ENCODE measurements around the gene SMYD3. TPM values are rescaled to one million over a fixed set of nuclear protein-coding genes. Genes with fewer than 3 reads are reported as not detected.

Gene SMYD3
- total and polyA plus RNA-seq, 2 donors (not counting 1 experiment from before 2014, with no cell fraction given), result 69.4 to 83.1 TPM

DNA sequence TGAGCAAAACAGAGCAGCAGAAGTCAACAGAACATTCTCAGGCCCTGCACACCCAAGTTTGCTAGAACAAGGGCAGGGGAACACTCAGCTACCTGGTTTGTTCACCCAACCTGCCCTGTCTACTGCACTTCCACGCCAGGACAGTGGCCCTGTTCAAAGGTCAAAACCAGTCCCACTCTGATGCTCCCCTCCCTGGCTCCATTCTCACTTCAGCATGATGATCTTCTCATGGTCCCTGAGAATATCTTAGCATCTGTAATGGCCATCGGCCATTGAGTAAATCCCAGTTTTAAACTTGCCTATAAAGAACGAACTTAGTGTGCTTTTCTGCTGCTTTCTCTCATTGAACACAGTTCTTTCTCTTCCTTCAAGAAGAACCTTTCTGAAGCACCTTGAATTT lies 293.6 kb downstream of the SMYD3 start:
- TF ChIP-seq EZH2 (IDR thresholded peaks at IDR 0.05; ENCODE audit: low read length, missing control alignments), result no peak
- TF ChIP-seq, protein P1, sequence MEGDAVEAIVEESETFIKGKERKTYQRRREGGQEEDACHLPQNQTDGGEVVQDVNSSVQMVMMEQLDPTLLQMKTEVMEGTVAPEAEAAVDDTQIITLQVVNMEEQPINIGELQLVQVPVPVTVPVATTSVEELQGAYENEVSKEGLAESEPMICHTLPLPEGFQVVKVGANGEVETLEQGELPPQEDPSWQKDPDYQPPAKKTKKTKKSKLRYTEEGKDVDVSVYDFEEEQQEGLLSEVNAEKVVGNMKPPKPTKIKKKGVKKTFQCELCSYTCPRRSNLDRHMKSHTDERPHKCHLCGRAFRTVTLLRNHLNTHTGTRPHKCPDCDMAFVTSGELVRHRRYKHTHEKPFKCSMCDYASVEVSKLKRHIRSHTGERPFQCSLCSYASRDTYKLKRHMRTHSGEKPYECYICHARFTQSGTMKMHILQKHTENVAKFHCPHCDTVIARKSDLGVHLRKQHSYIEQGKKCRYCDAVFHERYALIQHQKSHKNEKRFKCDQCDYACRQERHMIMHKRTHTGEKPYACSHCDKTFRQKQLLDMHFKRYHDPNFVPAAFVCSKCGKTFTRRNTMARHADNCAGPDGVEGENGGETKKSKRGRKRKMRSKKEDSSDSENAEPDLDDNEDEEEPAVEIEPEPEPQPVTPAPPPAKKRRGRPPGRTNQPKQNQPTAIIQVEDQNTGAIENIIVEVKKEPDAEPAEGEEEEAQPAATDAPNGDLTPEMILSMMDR (conservative IDR thresholded peaks at IDR 0.05 in 1 of 2, IDR thresholded peaks at IDR 0.05 in 1 of 2; ENCODE audit: low read depth in 1 of 2, low read length in 2 of 2), result no peak
- H3K4me2 ChIP-seq (ENCODE audit: extremely low read depth, insufficient read depth, low read length), result no peak overlapping the region
- no peaks in the 10 kb centered on the region for H3K9me3 ChIP-seq (ENCODE audit: control insufficient read depth, insufficient read depth, low read depth, low read length)
- no peak overlapping the region for H3K9ac ChIP-seq (ENCODE audit: insufficient read depth, low read length)
- H2AFZ ChIP-seq (ENCODE audit: low read length), result no peak overlapping the region
- DNase-seq (ENCODE audit: low read depth in 2 of 2), result no peak
- H3K27me3 ChIP-seq (ENCODE audit: control insufficient read depth, insufficient read depth, low read length), result no peaks in the 10 kb centered on the region
- H3K4me3 ChIP-seq (replicated peaks in 1 of 4; ENCODE audit: control extremely low read depth in 1 of 4, insufficient read depth in 1 of 4, low read depth in 3 of 4, low read length in 4 of 4), result no peak overlapping the region
- no peak overlapping the region for H3K27ac ChIP-seq (ENCODE audit: insufficient read depth, low read length)
- H3K36me3 ChIP-seq (ENCODE audit: control insufficient read depth, insufficient read depth, low read length), result no peaks in the 10 kb centered on the region
- H3K4me1 ChIP-seq (ENCODE audit: control insufficient read depth, extremely low read depth, insufficient read depth, low read length), result no peaks in the 10 kb centered on the region
- no peaks in the 10 kb centered on the region for H4K20me1 ChIP-seq (ENCODE audit: control insufficient read depth, extremely low read depth, insufficient read depth, low read length)
- no peaks in the 10 kb centered on the region for H3K79me2 ChIP-seq (ENCODE audit: control insufficient read depth, insufficient read depth, low read length)

DNA sequence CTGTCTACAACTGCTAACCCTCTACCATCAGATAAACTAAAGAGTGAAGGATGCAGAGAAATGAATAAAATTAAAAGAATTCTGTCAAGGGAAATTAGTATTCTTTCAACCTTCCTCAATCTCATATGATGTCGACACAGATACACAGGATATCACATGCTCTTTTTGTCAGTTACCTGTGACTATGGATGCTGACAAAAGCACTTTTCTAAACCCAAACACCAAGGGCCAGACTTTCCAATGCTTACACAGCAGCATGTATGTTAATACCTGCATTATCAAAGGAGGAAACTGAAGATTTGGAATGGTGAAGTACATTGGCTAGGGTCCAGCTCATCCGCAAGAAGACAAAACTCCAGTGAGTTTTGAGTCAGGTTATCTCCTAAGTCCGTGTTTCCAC lies 294.0 kb downstream of the SMYD3 start:
- no peak overlapping the region for H3K27ac ChIP-seq (ENCODE audit: insufficient read depth, low read length)
- no peaks in the 10 kb centered on the region for H4K20me1 ChIP-seq (ENCODE audit: control insufficient read depth, extremely low read depth, insufficient read depth, low read length)
- no peaks in the 10 kb centered on the region for H3K9me3 ChIP-seq (ENCODE audit: control insufficient read depth, insufficient read depth, low read depth, low read length)
- TF ChIP-seq, protein P1 (conservative IDR thresholded peaks at IDR 0.05 in 1 of 2, IDR thresholded peaks at IDR 0.05 in 1 of 2; ENCODE audit: low read depth in 1 of 2, low read length in 2 of 2), result no peak
- TF ChIP-seq EZH2 (IDR thresholded peaks at IDR 0.05; ENCODE audit: low read length, missing control alignments), result no peak
- H3K27me3 ChIP-seq (ENCODE audit: control insufficient read depth, insufficient read depth, low read length), result no peaks in the 10 kb centered on the region
- H2AFZ ChIP-seq (ENCODE audit: low read length), result no peak overlapping the region
- H3K36me3 ChIP-seq (ENCODE audit: control insufficient read depth, insufficient read depth, low read length), result no peaks in the 10 kb centered on the region
- H3K9ac ChIP-seq (ENCODE audit: insufficient read depth, low read length), result no peak overlapping the region
- H3K79me2 ChIP-seq (ENCODE audit: control insufficient read depth, insufficient read depth, low read length), result no peaks in the 10 kb centered on the region
- no peak for DNase-seq (ENCODE audit: low read depth in 2 of 2)
- no peak overlapping the region for H3K4me2 ChIP-seq (ENCODE audit: extremely low read depth, insufficient read depth, low read length)
- no peaks in the 10 kb centered on the region for H3K4me1 ChIP-seq (ENCODE audit: control insufficient read depth, extremely low read depth, insufficient read depth, low read length)
- no peak overlapping the region for H3K4me3 ChIP-seq (replicated peaks in 1 of 4; ENCODE audit: control extremely low read depth in 1 of 4, insufficient read depth in 1 of 4, low read depth in 3 of 4, low read length in 4 of 4)

DNA sequence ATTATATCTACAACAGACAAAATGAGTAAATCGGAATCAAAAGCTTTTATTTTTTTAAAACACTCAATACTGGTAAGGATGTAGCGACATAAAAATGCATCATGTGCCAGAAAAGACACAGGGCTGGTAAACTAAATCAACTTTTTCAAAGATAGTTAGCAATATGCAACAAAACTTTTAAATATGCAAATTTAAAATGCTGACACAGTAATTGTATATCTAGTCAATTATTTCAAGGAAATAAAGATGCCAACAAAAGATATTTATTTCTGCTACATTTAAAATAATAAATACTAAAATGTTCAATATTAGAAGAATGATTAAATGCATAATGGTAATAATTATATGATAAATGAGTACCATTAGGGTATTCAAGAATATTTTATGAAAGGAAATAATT lies 295.1 kb downstream of the SMYD3 start:
- no peak for DNase-seq (ENCODE audit: low read depth in 2 of 2)
- no peaks in the 10 kb centered on the region for H3K79me2 ChIP-seq (ENCODE audit: control insufficient read depth, insufficient read depth, low read length)
- H3K4me3 ChIP-seq (replicated peaks in 1 of 4; ENCODE audit: control extremely low read depth in 1 of 4, insufficient read depth in 1 of 4, low read depth in 3 of 4, low read length in 4 of 4), result no peak overlapping the region
- no peaks in the 10 kb centered on the region for H3K9me3 ChIP-seq (ENCODE audit: control insufficient read depth, insufficient read depth, low read depth, low read length)
- no peaks in the 10 kb centered on the region for H4K20me1 ChIP-seq (ENCODE audit: control insufficient read depth, extremely low read depth, insufficient read depth, low read length)
- H3K27ac ChIP-seq (ENCODE audit: insufficient read depth, low read length), result no peak overlapping the region
- H2AFZ ChIP-seq (ENCODE audit: low read length), result no peak overlapping the region
- TF ChIP-seq EZH2 (IDR thresholded peaks at IDR 0.05; ENCODE audit: low read length, missing control alignments), result no peak
- TF ChIP-seq, protein P1 (conservative IDR thresholded peaks at IDR 0.05 in 1 of 2, IDR thresholded peaks at IDR 0.05 in 1 of 2; ENCODE audit: low read depth in 1 of 2, low read length in 2 of 2), result no peak
- no peaks in the 10 kb centered on the region for H3K4me1 ChIP-seq (ENCODE audit: control insufficient read depth, extremely low read depth, insufficient read depth, low read length)
- no peaks in the 10 kb centered on the region for H3K36me3 ChIP-seq (ENCODE audit: control insufficient read depth, insufficient read depth, low read length)
- no peak overlapping the region for H3K4me2 ChIP-seq (ENCODE audit: extremely low read depth, insufficient read depth, low read length)
- H3K9ac ChIP-seq (ENCODE audit: insufficient read depth, low read length), result no peak overlapping the region
- no peaks in the 10 kb centered on the region for H3K27me3 ChIP-seq (ENCODE audit: control insufficient read depth, insufficient read depth, low read length)
